ENCODE data around the gene TFAP2D.

The TFAP2D gene

GRCh38 chr6:50721978-50722377 is 8.7 kb downstream of the TFAP2D start:
- no peak for DNase-seq

GRCh38 chr6:50722829-50723554 is 9.7 kb downstream of the TFAP2D start:
- no peak for DNase-seq

GRCh38 chr6:50724381-50725124 is 11.2 kb downstream of the TFAP2D start:
- no peak for DNase-seq

- DNase-seq, result no peak
Observed at GRCh38 chr6:50734488-50734887, 21.2 kb downstream of the TFAP2D start.

GRCh38 chr6:50742161-50742560 is 28.8 kb downstream of the TFAP2D start:
- DNase-seq, result no peak

- DNase-seq, result no peak
Observed at GRCh38 chr6:50744976-50745375, 31.6 kb downstream of the TFAP2D start.

GRCh38 chr6:50762798-50763197 is 49.5 kb downstream of the TFAP2D start:
- no peak for DNase-seq

GRCh38 chr6:50778696-50779095 is 65.4 kb downstream of the TFAP2D start:
- no peak for DNase-seq

GRCh38 chr6:50780382-50780781 is 67.1 kb downstream of the TFAP2D start:
- DNase-seq, result no peak

- DNase-seq, result no peak
Observed at GRCh38 chr6:50785921-50786320, 72.6 kb downstream of the TFAP2D start.

- DNase-seq, result no peak
Observed at GRCh38 chr6:50791900-50792508, 78.7 kb downstream of the TFAP2D start.

GRCh38 chr6:50792771-50793170 is 79.4 kb downstream of the TFAP2D start:
- no peak for DNase-seq

GRCh38 chr6:50795574-50795973 is 82.2 kb downstream of the TFAP2D start:
- no peak for DNase-seq

- no peak for DNase-seq
Observed at GRCh38 chr6:50804283-50804682, 91.0 kb downstream of the TFAP2D start.

- DNase-seq, result no peak
Observed at GRCh38 chr6:50807035-50807434, 93.7 kb downstream of the TFAP2D start.

- no peak for DNase-seq
Observed at GRCh38 chr6:50815436-50816114, 102.2 kb downstream of the TFAP2D start.

- DNase-seq, result peak; percentile 40
Observed at GRCh38 chr6:50816115-50816675, 102.9 kb downstream of the TFAP2D start.

GRCh38 chr6:50816947-50817645 is 103.8 kb downstream of the TFAP2D start:
- no peak for DNase-seq

GRCh38 chr6:50817646-50817950 is 104.3 kb downstream of the TFAP2D start:
- no peak for DNase-seq

- DNase-seq, result no peak
Observed at GRCh38 chr6:50818020-50818419, 104.7 kb downstream of the TFAP2D start.

GRCh38 chr6:50818673-50819072 is 105.3 kb downstream of the TFAP2D start, which contains the start of gene TFAP2B:
TSS of gene TFAP2B (plus strand) at chr6:50818871. CDS start at chr6:50818892, 21 bp downstream.
- no peak for DNase-seq

- no peak for DNase-seq
Observed at GRCh38 chr6:50819466-50819903, 106.2 kb downstream of the TFAP2D start.
